ENCODE measurements around the gene CALHM1. TPM values are rescaled to one million over a fixed set of nuclear protein-coding genes. Genes with fewer than 3 reads are reported as not detected.
A peak's percentile ranks its signal among the peaks of the same experiment; 100 is the strongest.

CALHM1 gene
- total RNA-seq, 4 donors from 2014 or later = not detected

DNA sequence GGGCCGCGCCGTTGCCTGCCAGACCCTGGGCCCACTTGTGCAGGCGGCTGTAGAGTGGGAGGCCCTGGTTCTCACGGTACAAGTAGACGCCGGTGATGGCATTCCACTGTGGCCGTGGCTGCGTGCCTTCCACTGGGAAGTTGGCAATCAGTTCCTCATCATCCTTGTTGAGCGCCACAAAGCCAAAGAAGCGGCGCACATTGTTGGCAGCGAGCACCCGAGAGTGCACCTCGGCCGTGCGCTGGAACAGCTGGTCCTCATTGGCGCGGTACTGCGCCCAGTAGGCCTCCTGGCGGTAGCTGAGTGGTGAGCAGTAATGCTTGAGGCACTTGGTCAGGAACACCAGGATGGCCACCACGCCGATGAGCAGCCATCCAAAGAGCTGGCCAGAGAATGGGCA lies 11.5 kb downstream of the CALHM1 start:
- ATAC-seq = no peak
- intact Hi-C loops (cut with DNase I; ENCODE audit: low total_unique reads) (no loop called here), in situ Hi-C loops (cut with MboI; ENCODE audit: low sequenced_read_pairs in 4 of 4) (no loop called here)
- TF ChIP-seq POLR2A (IDR thresholded peaks at IDR 0.05) = no peak
- TF ChIP-seq, protein P1, sequence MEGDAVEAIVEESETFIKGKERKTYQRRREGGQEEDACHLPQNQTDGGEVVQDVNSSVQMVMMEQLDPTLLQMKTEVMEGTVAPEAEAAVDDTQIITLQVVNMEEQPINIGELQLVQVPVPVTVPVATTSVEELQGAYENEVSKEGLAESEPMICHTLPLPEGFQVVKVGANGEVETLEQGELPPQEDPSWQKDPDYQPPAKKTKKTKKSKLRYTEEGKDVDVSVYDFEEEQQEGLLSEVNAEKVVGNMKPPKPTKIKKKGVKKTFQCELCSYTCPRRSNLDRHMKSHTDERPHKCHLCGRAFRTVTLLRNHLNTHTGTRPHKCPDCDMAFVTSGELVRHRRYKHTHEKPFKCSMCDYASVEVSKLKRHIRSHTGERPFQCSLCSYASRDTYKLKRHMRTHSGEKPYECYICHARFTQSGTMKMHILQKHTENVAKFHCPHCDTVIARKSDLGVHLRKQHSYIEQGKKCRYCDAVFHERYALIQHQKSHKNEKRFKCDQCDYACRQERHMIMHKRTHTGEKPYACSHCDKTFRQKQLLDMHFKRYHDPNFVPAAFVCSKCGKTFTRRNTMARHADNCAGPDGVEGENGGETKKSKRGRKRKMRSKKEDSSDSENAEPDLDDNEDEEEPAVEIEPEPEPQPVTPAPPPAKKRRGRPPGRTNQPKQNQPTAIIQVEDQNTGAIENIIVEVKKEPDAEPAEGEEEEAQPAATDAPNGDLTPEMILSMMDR (IDR thresholded peaks at IDR 0.05 in 4 of 5, conservative IDR thresholded peaks at IDR 0.05 in 1 of 5) = no peak
- H3K36me3 ChIP-seq = peaks cover 0 to 74% of the 10 kb centered on the region in 2 donors
- peak overlapping the region; percentile 62 to 88 (median 83) for H3K27ac ChIP-seq
- H3K27me3 ChIP-seq = peaks cover 0 to 6% (median 0%) of the 10 kb centered on the region in 3 donors
- no peaks in the 10 kb centered on the region for H3K9me3 ChIP-seq
- DNase-seq = no peak
- peaks cover 34 to 37% of the 10 kb centered on the region in 2 donors for H3K4me1 ChIP-seq
- no peak overlapping the region for H3K4me3 ChIP-seq

DNA sequence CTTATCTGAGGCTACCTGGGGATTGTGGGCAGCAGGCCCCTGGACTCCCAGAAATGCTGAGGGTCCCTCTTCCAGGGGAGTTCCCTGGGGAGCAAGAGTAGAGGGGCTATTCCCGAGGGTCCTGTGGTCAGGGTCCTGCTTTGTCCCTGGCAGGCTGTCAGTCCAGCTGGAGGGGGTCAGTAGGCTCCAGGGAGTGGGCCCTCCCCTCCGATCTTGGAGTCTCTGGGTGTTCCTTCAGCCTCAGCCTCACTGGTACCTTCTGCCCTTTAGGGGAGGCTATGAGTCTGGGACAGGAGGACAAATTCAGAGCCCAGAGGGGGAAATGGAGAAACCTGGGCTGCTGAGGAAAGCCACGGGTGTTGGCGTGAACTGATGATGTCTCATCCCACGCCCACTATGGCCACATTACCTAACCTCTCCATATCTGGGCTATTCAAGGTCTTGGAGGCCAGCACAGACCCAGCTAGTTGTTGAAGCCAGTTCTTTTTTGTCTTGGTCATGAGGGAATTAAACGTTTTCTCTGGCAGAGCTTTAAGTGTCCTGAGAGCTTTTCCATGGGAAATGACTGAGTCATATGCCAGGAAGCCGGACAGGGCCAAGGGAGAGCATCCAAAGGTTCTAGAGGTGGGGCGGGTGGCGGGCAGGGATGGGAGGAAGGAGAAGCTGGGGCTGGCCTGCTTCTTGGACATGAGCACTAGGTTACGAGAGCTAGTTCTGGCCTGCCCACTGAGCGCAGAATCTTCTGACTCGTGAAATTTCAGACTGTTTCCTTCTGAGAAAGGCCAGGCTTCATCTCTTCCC lies 12.7 kb downstream of the CALHM1 start:
- TF ChIP-seq, protein P1 (IDR thresholded peaks at IDR 0.05 in 4 of 5, conservative IDR thresholded peaks at IDR 0.05 in 1 of 5) = no peak
- no peak for TF ChIP-seq POLR2A (IDR thresholded peaks at IDR 0.05)
- no peaks in the 10 kb centered on the region for H3K27me3 ChIP-seq
- H3K9me3 ChIP-seq = no peaks in the 10 kb centered on the region
- peaks cover 0 to 85% of the 10 kb centered on the region in 2 donors for H3K36me3 ChIP-seq
- in situ Hi-C loops (cut with MboI; ENCODE audit: low sequenced_read_pairs in 4 of 4) (no loop called here), intact Hi-C loops (cut with DNase I; ENCODE audit: low total_unique reads) (no loop called here)
- peak; percentile 58 to 81 for DNase-seq
- ATAC-seq = peak; percentile 55 to 77
- H3K4me1 ChIP-seq = peaks cover 40 to 41% of the 10 kb centered on the region in 2 donors
- H3K4me3 ChIP-seq = no peak overlapping the region
- H3K27ac ChIP-seq = peak overlapping the region; percentile 77 to 88 (median 83)

DNA sequence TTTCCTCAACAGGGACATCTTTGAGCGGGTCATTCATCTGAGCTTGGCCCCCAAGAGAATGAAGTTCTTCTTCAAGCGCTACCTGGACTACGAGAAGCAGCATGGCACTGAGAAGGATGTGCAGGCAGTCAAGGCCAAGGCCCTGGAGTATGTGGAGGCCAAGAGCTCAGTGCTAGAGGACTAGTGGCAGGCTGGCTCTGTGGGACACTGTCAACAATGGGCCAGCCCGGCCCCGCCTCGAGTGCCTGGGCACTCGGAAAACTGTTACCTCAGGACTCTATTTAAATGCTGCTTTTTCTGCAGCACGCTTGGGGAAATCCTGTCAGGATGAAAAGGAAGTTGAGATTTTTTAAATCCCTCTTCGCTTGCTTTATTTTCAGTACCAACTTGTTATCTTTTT lies 13.3 kb downstream of the CALHM1 start:
- Histone ChIP-seq H3K27me3 (no peaks in the 10 kb centered on the region), H3K4me1 (peaks cover 40 to 41% of the 10 kb centered on the region in 2 donors), H3K36me3 (peaks cover 0 to 91% of the 10 kb centered on the region in 2 donors), H3K9me3 (no peaks in the 10 kb centered on the region), H3K27ac (peak overlapping the region; percentile 77 to 86 (median 80)), H3K4me3 (no peak overlapping the region)
- no peak for TF ChIP-seq POLR2A (IDR thresholded peaks at IDR 0.05)
- TF ChIP-seq, protein P1 (IDR thresholded peaks at IDR 0.05 in 4 of 5, conservative IDR thresholded peaks at IDR 0.05 in 1 of 5) = no peak
- intact Hi-C loops (cut with DNase I; ENCODE audit: low total_unique reads) (no loop called here), in situ Hi-C loops (cut with MboI; ENCODE audit: low sequenced_read_pairs in 4 of 4) (no loop called here)
- no peak for DNase-seq
- no peak for ATAC-seq

DNA sequence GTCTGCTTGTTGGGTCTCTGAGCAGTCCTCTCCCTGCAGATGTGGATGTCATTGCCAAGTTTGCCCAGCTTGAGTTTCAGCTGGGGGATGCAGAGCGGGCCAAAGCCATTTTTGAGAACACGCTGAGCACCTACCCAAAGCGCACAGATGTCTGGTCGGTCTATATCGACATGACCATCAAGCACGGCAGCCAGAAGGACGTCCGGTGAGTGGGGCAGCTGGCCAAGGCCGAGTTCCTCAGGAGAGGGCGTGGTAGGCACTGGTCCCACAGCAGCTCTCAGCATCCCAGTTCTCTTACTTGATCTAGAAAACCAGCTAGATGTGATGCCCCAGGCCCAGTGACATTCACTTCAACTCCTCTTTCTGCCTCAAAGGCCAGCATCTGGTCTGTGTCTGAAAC lies 14.2 kb downstream of the CALHM1 start:
- Histone ChIP-seq H3K4me3 (no peak overlapping the region), H3K4me1 (peaks cover 38 to 40% of the 10 kb centered on the region in 2 donors), H3K9me3 (no peaks in the 10 kb centered on the region), H3K36me3 (peaks cover 0 to 93% of the 10 kb centered on the region in 2 donors), H3K27ac (peak overlapping the region in 3 of 4 donors; percentile 77 to 86 (median 81)), H3K27me3 (no peaks in the 10 kb centered on the region)
- intact Hi-C loops (cut with DNase I; ENCODE audit: low total_unique reads) (no loop called here), in situ Hi-C loops (cut with MboI; ENCODE audit: low sequenced_read_pairs in 4 of 4) (no loop called here)
- TF ChIP-seq POLR2A (IDR thresholded peaks at IDR 0.05) = no peak
- TF ChIP-seq, protein P1 (IDR thresholded peaks at IDR 0.05 in 4 of 5, conservative IDR thresholded peaks at IDR 0.05 in 1 of 5) = no peak
- ATAC-seq (no peak), DNase-seq (no peak)

All from gastrocnemius medialis (tissue), 4 donors.